EL (cell line): ENCODE data around the gene PLK2.

Source experiments
- DNase-seq: peaks from one replicate; pipeline ENCODE4 v3.0.0-alpha.2; 2016

PLK2 gene

GRCh38 chr5:58460002-58460731 is at the start of gene PLK2:
Gene PLK2, minus strand, starts transcription at chr5:58460086. Its CDS starts 127 bp downstream, at chr5:58459959.
- DNase-seq = peak; percentile 93

DNA sequence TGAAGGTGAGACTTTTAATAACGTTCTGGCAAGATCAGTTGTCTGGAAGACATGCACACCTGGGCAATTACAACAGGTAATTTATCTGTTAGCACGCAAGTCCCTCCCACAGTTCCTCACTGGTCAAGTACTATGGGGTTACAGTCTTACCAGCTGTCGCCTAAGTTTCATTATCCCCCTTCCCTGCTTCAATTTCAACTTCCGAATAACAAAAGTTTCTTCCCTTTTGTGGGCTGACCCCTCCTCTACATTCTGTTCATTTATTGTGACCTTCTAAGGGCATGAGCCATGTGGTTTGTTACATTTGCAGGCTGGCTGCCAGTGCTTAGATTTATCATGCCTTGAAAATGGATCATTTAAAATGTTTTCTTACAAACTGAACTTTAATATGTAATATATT is 47.8 kb upstream of the PLK2 start:
- DNase-seq = no peak

GRCh38 chr5:58505971-58506640 is 46.2 kb upstream of the PLK2 start:
- no peak for DNase-seq

GRCh38 chr5:58505502-58505901 is 45.6 kb upstream of the PLK2 start:
- DNase-seq = no peak

- DNase-seq = no peak
Observed at GRCh38 chr5:58504766-58505165, 44.9 kb upstream of the PLK2 start.

- no peak for DNase-seq
Observed at GRCh38 chr5:58503390-58504046, 43.6 kb upstream of the PLK2 start.

- no peak for DNase-seq
Observed at GRCh38 chr5:58501778-58502417, 42.0 kb upstream of the PLK2 start.

GRCh38 chr5:58499941-58500340 is 40.1 kb upstream of the PLK2 start:
- DNase-seq = no peak

DNA sequence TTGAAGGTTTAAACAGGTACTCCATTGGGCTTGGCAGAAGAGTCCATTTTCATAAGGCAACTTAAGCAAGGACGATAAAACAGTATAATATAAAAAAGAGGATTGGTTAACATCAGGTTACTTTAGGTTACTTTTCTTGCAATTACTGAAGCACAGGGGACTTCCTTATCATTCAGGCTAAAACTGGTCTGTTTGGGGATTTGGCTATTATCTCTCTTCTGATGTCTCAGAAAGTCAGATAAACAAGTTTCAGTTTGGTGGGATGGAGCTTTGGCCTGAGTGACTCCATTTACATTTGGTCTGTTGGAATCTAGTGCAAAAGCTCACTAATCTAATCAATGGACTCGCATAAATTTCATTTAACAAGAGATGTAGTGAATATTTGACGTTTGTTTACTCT is 39.3 kb upstream of the PLK2 start:
- DNase-seq = no peak

- DNase-seq = peak; percentile 25
Observed at GRCh38 chr5:58498340-58498942, 38.6 kb upstream of the PLK2 start.

- no peak for DNase-seq
Observed at GRCh38 chr5:58497921-58498320, 38.0 kb upstream of the PLK2 start.

DNA sequence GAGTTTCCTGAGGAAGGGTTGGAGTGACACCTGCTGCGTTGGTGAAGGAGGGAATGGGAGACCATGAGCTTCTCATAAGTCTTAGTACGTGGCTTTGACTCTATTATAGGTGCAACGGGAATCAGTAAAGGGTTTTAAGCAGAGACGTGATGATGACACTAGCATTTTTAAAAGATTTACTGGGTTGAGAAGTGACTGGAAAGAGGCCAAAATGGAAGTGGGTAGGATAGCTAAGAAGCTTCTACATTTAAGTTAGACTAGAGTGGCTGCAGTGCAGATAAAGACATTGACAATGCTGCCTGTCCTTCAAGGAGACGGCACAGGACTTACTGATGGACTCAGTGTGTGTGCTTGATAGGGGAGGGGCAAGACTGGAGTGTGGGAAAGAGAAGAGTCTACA is 37.5 kb upstream of the PLK2 start:
- no peak for DNase-seq

- no peak for DNase-seq
Observed at GRCh38 chr5:58496488-58496887, 36.6 kb upstream of the PLK2 start.

- no peak for DNase-seq
Observed at GRCh38 chr5:58493141-58493540, 33.3 kb upstream of the PLK2 start.

GRCh38 chr5:58491216-58491892 is 31.5 kb upstream of the PLK2 start, which contains the start of gene GAPT:
Gene GAPT, plus strand, starts transcription at chr5:58491435. Its CDS starts 3,102 bp downstream, at chr5:58494537.
- DNase-seq = no peak

- no peak for DNase-seq
Observed at GRCh38 chr5:58490402-58491050, 30.6 kb upstream of the PLK2 start.

DNA sequence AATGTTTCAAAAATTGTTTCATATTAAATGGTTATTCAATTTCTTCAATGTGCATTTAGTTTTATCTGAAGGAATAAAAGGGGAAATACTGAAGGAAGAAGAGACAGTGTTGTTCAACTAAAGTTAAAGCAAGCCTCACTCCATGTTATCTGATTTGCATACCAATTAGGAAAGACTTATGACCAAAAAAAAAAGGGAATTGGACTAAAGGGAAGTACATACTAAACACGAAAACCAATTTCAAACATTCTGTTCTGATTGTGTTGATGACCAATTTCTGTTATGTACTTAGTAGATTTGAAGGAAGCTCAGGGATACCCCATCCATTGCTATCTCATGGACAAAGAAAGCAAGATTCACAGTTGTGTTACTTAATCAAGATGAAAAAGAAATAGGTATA is 26.4 kb upstream of the PLK2 start:
- DNase-seq = no peak

DNA sequence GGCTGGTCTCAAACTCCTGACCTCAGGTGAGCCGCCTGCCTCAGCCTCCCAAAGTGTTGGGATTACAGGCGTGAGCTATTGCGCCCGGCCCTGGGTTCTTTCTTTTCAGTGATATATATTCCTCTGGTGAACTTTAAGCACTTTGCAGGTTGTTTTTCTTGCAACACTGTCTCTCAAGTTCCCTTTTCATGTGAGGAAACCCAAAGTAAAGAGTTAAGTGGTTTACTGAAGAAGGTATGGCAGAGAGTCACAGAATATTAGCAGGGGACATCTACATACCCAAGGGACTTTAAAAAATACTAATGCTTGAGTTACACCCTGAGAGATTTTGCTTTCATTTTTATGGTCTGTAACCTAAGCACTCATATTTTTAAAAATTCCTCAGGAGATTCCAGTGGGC is 24.6 kb upstream of the PLK2 start:
- no peak for DNase-seq

DNA sequence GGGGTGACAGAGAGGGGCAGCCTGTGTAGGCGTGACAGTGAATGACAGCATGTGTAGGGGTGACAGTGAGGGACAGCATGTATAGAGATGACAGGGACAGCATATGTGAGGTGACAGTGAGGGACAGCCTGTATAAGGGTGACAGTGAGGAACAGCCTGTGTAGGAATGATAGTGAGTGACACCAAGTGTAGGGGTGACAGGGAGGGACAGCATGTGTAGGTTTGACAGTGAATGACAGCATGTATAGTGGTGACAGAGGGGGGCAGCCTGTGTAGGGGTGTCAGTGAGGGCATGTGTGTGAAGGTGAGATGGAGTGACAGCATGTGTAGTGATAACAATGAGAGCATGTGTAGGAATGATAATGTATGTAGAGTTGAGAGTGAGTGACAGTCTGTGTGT is 22.6 kb upstream of the PLK2 start:
- no peak for DNase-seq

DNA sequence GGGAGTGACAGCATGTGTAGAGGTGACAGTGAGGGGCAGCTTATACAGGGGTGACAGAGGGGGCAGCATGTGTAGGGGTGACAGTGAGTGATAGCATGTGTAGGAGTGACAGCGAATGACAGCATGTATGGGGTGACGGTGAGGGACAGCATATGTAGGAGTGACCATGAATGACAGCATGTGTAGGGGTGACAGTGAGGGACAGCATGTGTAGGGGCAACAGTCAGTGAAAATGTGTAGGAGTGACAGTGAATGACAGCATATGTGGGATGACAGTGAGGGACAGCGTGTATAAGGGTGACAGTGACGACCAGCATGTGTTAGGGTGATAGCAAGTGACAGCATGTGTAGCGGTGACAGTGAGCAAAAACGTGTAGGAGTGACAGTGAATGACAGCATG is 21.9 kb upstream of the PLK2 start:
- DNase-seq = no peak

DNA sequence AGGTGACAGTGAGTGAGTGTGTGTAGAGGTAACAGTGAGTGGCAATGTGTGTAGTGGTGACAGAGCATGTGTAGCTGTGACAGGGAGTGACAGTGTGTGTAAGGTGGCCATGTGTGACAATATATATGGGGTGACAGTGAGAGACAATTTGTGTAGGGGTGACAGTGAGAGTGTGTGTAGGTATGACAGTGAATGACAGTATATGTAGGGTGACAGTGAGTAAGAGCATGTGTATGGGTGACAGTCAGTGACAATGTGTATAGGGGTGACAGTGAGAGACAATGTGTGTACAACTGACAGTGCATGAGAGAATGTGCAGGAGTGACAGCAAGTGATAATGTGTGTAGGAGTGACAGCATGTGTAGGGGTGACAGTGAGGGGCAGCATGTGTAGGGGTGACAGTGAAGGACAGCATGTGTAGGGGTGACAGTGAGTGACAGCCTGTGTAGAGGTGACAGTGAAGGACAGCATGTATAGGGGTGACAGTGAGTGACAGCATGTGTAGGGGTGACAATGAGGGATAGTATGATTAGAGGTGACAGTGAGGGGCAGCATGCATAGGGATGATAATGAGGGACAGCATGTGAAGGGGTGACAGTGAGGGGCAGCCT is 21.3 kb upstream of the PLK2 start:
- DNase-seq = no peak
